ENCODE results near the gene DNAH17. TPM values are rescaled to one million over a fixed set of nuclear protein-coding genes. Genes with fewer than 3 reads are reported as not detected.

DNAH17 gene
- total and polyA plus RNA-seq, 2 donors (not counting 1 experiment from before 2014, with no cell fraction given) = 0.01 to 0.12 TPM

DNA sequence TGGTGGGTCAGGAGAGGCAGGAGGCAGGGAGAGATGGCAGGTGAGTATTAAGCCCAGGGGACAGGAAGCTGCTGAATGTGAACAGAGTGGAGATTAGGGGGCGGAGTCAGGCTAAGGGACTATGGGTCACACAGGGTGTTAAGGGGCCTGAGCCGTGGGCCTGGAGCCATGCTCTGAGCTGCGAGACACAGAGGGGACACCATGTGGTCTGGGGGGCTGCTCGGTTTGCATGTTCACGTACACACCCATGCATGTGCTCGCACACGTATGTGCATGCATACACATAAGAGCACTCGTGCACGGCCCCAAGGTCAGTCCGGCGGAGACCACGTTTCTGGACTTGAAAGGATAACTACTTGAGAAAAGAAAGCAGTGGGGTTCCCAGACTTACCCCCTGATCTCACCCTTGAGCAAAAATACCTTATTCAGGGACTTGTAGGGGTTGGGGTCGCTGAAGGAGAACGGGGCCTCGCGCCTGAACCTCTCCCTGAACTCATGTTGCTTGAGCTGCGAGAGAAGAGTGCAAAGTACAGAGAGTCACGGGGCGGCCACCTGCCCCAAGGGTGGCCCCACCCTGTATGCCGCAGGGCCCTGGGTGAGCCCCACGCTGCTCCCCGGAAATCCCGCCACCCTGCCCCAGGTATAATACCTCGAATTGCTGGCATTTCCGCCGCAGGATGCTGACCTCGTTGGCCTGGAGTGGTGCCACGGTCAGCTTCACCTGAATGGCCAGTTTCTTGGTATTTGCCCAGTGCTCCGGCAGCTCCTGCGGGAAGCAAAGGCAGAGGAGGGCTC lies 50.8 kb downstream of the DNAH17 start:
- H3K4me2 ChIP-seq (replicated peaks; ENCODE audit: low read depth, low read length, poor library complexity, severe bottlenecking) = no peak overlapping the region
- H3K4me1 ChIP-seq (ENCODE audit: control insufficient read depth in 2 of 2, insufficient read depth in 2 of 2, low read length in 2 of 2) = no peaks in the 10 kb centered on the region
- intact Hi-C loops (cut with micrococcal nuclease) = no loop called here
- H3K27me3 ChIP-seq (replicated peaks in 1 of 4; ENCODE audit: control extremely low read depth in 1 of 4, control insufficient read depth in 3 of 4, insufficient read depth in 4 of 4, low read length in 3 of 4) = no peaks in the 10 kb centered on the region
- CTCF ChIA-PET = no interaction called here
- no peak overlapping the region for H3K27ac ChIP-seq (ENCODE audit: low read length in 2 of 2)
- H3K79me2 ChIP-seq (ENCODE audit: control insufficient read depth, insufficient read depth, low read length) = no peaks in the 10 kb centered on the region
- H3K27ac Mint-ChIP-seq = no peak overlapping the region
- no peaks in the 10 kb centered on the region for H3K4me1 Mint-ChIP-seq
- no peak overlapping the region for H2AFZ ChIP-seq (ENCODE audit: insufficient read depth, low read depth, low read length, poor library complexity, severe bottlenecking)
- TF ChIP-seq EZH2 (IDR thresholded peaks at IDR 0.05; ENCODE audit: borderline replicate concordance, insufficient read depth, low read depth, low read length, poor library complexity, severe bottlenecking) = no peak
- no peaks in the 10 kb centered on the region for H3K27me3 Mint-ChIP-seq
- H4K20me1 ChIP-seq (ENCODE audit: control insufficient read depth, insufficient read depth, low read length, poor library complexity, severe bottlenecking) = no peaks in the 10 kb centered on the region
- WGBS (ENCODE audit: insufficient coverage) = 88% methylated on average over 23 of the region's 30 CpGs
- no peak overlapping the region for H3K9ac ChIP-seq (ENCODE audit: low read length)
- no peaks in the 10 kb centered on the region for H3K9me3 ChIP-seq (ENCODE audit: control extremely low read depth in 1 of 3, control insufficient read depth in 2 of 3, insufficient read depth in 1 of 3, low read length in 2 of 3)
- ATAC-seq (ENCODE audit: low read depth) (no peak), DNase-seq (no peak)
- no peaks in the 10 kb centered on the region for H3K9me3 Mint-ChIP-seq (ENCODE audit: insufficient read depth)
- no peak overlapping the region for H3K4me3 ChIP-seq (ENCODE audit: control extremely low read depth in 1 of 5, extremely low read depth in 1 of 5, insufficient read depth in 1 of 5, low read depth in 2 of 5, low read length in 4 of 5)
- POLR2A ChIA-PET = no interaction called here
- no peaks in the 10 kb centered on the region for H3K36me3 ChIP-seq (replicated peaks in 1 of 2; ENCODE audit: control extremely low read depth in 1 of 2, control insufficient read depth in 1 of 2, extremely low read depth in 1 of 2, insufficient read depth in 2 of 2, low read length in 1 of 2)
- H3K4me3 Mint-ChIP-seq = no peak overlapping the region

DNA sequence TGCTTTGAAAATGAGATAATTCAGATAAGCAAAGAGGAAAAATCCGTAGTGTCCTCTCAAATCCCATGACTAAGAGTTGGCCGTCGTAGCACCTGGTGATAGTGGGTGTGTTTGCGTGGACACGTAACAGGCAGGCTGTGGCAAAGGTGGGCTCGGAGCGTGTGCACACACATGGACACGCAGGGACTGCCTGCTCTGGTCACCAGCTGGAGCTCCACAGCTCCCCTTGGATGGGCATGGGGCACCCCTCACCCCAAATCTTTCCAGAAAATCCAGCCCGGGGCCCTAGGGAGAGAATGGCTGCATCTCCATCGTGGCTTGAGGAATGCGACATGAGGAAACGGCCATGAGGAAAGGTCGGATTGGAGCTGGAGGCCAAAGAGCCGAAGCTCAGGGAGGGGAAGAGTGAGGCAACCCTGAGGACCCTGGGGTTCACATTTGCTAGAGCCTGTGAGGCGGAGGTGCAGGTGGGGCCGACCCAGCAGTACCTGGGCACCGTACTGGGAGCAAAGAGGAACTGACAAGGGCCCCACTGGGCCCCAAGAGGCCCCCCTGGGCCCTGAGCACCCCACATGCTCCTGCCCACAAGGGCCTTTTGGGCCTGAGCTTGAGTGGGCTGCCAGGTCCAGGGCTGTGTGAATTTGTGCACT lies 51.6 kb downstream of the DNAH17 start:
- 86% methylated on average over 16 of the region's 17 CpGs for whole genome bisulfite sequencing (ENCODE audit: insufficient coverage)
- H3K27me3 Mint-ChIP-seq = no peaks in the 10 kb centered on the region
- H3K79me2 ChIP-seq (ENCODE audit: control insufficient read depth, insufficient read depth, low read length) = no peaks in the 10 kb centered on the region
- no peak overlapping the region for H3K27ac Mint-ChIP-seq
- ATAC-seq (ENCODE audit: low read depth) (no peak), DNase-seq (no peak)
- no peak overlapping the region for H3K4me3 Mint-ChIP-seq
- H3K4me1 Mint-ChIP-seq = no peaks in the 10 kb centered on the region
- H3K4me2 ChIP-seq (replicated peaks; ENCODE audit: low read depth, low read length, poor library complexity, severe bottlenecking) = no peak overlapping the region
- H3K4me1 ChIP-seq (ENCODE audit: control insufficient read depth in 2 of 2, insufficient read depth in 2 of 2, low read length in 2 of 2) = no peaks in the 10 kb centered on the region
- no peaks in the 10 kb centered on the region for H3K9me3 ChIP-seq (ENCODE audit: control extremely low read depth in 1 of 3, control insufficient read depth in 2 of 3, insufficient read depth in 1 of 3, low read length in 2 of 3)
- ChIA-PET CTCF (interaction anchor here (0.5 kb wide), 1 partner anchor 1112 kb away, joined by 3 read pairs; no protein-coding TSS in a partner anchor), POLR2A (no interaction called here)
- no peak overlapping the region for H3K4me3 ChIP-seq (ENCODE audit: control extremely low read depth in 1 of 5, extremely low read depth in 1 of 5, insufficient read depth in 1 of 5, low read depth in 2 of 5, low read length in 4 of 5)
- no peak overlapping the region for H3K9ac ChIP-seq (ENCODE audit: low read length)
- H3K9me3 Mint-ChIP-seq (ENCODE audit: insufficient read depth) = no peaks in the 10 kb centered on the region
- no peak for TF ChIP-seq EZH2 (IDR thresholded peaks at IDR 0.05; ENCODE audit: borderline replicate concordance, insufficient read depth, low read depth, low read length, poor library complexity, severe bottlenecking)
- TF ChIP-seq, protein P1, sequence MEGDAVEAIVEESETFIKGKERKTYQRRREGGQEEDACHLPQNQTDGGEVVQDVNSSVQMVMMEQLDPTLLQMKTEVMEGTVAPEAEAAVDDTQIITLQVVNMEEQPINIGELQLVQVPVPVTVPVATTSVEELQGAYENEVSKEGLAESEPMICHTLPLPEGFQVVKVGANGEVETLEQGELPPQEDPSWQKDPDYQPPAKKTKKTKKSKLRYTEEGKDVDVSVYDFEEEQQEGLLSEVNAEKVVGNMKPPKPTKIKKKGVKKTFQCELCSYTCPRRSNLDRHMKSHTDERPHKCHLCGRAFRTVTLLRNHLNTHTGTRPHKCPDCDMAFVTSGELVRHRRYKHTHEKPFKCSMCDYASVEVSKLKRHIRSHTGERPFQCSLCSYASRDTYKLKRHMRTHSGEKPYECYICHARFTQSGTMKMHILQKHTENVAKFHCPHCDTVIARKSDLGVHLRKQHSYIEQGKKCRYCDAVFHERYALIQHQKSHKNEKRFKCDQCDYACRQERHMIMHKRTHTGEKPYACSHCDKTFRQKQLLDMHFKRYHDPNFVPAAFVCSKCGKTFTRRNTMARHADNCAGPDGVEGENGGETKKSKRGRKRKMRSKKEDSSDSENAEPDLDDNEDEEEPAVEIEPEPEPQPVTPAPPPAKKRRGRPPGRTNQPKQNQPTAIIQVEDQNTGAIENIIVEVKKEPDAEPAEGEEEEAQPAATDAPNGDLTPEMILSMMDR (IDR thresholded peaks at IDR 0.05) = no peak
- intact Hi-C loops (cut with micrococcal nuclease) = no loop called here
- no peaks in the 10 kb centered on the region for H3K36me3 ChIP-seq (replicated peaks in 1 of 2; ENCODE audit: control extremely low read depth in 1 of 2, control insufficient read depth in 1 of 2, extremely low read depth in 1 of 2, insufficient read depth in 2 of 2, low read length in 1 of 2)
- no peak overlapping the region for H2AFZ ChIP-seq (ENCODE audit: insufficient read depth, low read depth, low read length, poor library complexity, severe bottlenecking)
- no peaks in the 10 kb centered on the region for H3K27me3 ChIP-seq (replicated peaks in 1 of 4; ENCODE audit: control extremely low read depth in 1 of 4, control insufficient read depth in 3 of 4, insufficient read depth in 4 of 4, low read length in 3 of 4)
- no peak overlapping the region for H3K27ac ChIP-seq (ENCODE audit: low read length in 2 of 2)
- no peaks in the 10 kb centered on the region for H4K20me1 ChIP-seq (ENCODE audit: control insufficient read depth, insufficient read depth, low read length, poor library complexity, severe bottlenecking)
